Stimulated activated CD4-positive, alpha-beta T cell treated with anti-CD3 and anti-CD28 coated beads, Interleukin-1b, Interleukin-23, amount 100 ng/mL, for 48 hours (primary cell): Measurements from ENCODE around the gene TMEM178B.
"Not testable (repeated sequence)": the region's sequence is repeated elsewhere in the genome, so short reads cannot be mapped to it uniquely, and the experiment has no call there.

Experiments used
- DNase-seq: peaks from one replicate; pipeline ENCODE4 v3.0.0-alpha.2; 2020

Gene TMEM178B

DNA sequence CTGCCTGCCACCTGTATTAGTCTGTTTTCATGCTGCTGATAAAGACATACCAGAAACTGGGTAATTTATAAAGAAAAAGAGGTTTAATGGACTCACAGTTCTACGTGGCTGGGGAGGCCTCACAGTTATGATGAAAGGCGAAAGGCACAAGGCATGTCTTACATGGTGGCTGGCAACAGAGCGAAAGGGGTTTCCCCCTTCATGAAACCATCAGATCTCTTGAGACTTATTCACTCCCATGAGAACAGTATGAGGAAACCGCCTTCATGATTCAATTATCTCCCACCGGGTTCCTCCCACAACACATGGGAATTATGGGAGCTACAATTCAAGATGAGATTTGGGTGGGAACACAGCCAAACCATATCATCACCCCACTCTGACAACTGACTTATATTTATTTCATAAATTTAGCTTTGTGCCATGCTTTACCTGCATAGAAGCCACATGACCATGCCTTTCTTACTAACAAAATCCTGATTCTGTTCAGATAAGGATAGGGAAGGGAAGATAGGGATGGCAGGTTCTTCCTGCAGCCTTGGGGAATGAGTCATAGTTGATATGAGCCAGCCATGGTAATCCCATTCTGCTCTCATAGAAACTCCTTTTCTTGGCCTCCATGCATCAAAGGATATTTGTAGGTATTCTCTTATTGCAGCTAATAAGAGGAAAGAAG is 286.0 kb downstream of the TMEM178B start:
- no peak for DNase-seq

DNA sequence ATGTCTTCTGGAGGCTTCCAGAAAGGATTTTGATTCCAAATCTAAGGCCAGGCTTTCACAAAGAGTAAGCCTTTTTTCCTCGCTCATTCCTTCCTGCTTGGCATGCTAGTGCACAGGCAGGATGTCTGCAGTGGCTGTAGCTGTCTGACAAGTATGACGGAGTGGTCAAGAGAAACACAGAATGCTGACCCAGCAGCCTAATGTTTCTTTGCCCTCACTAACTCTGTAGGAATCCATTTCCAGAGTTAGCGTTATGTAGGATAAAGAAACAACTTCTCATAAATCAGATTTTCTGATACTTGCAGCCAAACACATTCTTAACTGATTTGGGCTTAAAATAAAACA is 286.5 kb downstream of the TMEM178B start:
- no peak for DNase-seq

DNA sequence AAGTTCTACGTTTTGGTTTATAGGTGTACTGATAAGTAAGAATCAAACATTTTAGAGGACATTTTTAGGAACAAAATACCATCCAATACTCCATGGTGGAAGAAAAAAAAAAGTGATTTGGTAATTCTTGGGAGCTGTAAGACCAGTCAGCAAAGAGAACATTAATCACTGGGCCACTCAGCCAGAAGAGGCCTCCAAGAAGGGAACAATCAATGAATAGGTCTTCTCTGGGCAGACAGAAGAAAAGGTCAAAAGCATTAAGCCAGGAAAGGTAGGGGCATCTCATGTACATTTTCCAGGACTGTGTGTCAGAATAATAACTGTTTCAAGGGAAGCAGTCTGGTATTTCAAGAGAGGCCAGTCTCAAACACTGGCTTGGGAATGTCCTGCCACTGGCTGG is 286.9 kb downstream of the TMEM178B start:
- no peak for DNase-seq

DNA sequence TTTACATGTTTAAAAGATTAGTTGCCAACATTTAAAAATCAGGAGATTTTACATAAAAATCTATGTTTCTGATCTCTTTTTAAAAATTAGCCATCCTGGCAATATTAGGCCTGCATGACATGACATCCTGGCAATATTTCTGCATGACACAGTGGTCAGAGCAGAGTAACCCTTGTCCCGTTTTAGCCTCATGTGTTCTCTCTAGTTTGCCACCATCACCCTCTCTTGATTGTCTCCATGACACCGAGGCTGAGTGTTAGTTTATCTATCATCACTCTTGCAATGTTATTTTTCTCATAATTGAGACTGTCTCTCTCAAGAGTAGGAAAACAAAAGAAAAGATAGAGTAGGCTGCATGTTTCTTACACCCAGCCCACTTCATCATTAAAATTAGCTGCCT is 287.6 kb downstream of the TMEM178B start:
- DNase-seq: no peak

DNA sequence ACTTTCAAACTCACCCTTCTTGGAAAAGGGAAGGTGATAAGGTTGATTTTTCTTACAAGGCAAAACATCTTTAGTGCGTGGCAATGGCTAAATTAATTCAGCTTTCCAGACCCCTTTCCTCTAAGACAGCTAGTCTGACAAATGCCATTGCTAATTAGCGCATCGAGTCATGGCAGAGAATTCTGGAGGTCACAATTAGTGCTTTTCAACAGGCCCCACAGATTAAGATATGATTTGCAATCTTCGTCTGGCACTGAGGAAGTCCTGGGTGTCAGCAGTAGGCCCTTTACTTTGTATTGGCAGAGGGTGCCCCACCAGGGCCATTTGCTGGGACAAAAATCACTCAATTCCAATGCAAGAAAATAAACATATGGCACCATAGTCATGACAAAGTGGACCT is 288.1 kb downstream of the TMEM178B start:
- DNase-seq: no peak

DNA sequence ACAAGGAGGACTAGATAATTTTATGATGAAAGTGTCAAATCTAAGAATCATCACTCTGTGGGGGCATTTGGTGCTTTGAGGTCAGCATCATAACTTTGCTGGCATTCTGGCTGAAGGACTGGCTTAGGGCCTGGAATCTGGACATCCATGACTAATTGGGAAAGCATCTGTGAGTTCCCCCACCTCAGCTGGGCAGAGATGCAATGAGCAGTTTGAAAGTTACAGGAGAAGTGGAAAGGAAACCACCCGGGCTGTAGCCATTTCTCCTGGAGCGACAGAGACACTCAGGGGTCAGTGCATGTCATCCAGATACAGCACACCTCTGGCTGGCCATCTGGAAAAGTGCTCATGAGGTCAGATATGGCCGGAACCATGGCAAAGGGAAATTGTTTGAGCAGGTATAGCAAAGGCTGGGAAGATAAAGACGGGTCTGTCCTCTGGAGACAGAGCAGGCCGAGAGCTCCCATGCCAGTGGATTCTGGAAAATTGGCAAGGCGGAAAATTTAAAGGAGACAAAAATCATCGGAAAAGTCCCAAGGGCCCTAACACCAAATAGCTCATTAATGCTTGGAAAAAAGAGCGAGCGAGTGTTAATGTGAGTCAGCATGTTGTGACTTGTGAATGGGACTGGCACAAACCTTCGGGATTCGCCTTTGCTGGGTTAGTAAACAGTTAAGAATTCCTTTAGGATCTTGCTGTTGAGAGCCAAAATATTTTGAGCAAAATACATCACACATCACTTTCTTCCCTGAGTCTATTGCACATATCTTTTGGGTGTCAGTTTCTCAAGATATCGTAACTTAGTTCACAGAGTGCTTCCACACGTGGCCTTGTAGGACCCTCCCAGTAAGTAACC is 288.9 kb downstream of the TMEM178B start:
- no peak for DNase-seq

DNA sequence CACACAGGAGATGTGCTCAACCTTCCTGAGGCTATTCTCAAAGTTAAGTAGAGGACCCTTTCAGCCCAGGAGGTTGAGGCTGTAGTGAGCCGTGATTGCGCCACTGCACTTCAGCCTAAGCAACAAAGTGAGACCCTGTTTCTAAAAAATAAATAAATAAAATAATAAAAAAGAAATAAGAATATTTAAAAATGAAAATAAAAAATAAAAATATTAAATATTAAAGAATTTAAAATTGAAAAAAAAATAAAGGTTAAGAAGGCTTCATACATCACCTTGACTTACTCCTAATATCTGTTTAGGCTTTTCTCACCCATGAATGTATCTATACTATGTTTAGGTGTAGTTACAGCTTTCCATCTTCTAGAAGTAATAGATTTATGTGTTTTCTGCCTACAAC is 289.9 kb downstream of the TMEM178B start:
- DNase-seq: no peak

DNA sequence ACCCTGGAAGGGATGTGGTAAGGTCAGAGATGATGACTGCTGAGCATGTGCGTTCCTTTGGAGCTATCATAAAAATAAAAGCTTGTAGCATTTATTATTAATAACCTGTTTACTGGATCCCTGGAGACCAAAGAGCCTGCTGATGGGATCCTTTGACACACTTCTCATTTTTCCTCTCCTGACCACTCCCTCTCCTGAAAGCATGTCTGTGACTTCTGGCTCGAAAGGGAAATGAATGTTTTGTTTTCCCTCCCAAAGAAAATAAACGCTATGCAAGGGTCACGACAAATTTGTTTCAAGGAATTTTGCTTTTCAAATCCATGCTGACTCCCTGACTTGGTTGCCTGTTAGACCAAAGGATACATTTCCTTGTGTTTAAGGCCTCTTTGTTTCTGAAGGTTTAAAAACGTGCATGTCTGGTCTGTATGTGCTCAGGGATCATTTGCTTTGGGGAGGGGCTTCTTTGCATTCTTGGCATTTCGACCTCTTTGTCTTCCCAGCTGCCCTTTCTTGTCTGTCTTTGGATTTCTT is 292.3 kb downstream of the TMEM178B start:
- no peak for DNase-seq

DNA sequence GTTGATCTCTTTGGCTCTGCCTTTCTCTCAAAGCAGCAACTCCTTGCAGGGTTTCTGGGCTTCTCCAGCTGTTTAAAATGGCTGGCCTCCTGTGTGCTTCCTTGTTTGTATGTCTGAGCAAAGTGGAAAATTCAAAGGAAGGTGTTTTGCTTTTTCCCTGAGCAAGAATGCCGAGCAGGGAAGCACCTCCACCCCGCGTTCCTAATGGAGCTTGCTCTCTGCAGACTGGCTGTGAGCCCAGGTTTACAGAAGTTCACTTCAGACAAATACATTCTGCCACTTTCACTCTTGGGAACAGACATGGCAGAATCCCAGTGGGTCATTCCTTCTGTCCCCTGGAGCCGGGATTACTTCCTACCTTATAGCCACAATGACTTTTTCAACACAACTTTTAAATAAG is 295.6 kb downstream of the TMEM178B start:
- DNase-seq: no peak

DNA sequence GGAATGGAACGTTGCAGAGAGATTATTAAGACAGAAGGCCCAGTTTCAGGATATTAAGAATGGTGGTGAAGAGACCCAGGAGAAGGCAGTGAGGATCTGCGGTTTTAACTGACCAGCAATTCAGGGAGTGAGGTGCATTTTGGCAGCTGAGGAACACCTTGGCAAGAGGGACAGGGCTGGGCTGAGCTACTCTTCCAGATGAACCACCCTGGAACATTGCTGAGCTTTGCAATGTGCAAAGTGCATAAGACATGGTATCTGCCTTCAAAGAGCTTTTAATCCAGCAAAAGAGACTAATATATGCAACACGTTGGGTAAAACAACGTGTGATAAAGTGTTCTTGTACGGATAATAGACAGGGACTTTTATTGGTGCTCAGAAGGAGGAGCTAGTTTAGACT is 296.3 kb downstream of the TMEM178B start:
- DNase-seq: no peak

DNA sequence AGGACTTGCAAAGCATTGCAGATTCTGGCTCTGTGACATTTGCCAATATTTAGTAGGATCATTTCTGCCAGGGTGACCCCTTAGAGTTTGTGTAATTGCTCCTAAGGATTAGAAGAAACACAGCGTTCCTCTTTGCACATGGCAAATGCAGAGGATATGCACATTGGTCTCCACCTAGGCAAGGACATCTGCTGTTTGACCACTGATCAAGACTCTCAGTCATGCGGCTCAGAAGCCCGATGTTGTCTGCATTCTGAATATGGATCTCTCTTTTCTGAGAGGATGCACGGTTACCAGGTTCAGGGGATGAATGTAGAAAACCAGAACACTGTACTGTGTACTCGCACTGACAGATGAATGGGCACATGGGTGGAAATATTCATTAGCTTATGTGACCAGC is 296.8 kb downstream of the TMEM178B start:
- DNase-seq: no peak

DNA sequence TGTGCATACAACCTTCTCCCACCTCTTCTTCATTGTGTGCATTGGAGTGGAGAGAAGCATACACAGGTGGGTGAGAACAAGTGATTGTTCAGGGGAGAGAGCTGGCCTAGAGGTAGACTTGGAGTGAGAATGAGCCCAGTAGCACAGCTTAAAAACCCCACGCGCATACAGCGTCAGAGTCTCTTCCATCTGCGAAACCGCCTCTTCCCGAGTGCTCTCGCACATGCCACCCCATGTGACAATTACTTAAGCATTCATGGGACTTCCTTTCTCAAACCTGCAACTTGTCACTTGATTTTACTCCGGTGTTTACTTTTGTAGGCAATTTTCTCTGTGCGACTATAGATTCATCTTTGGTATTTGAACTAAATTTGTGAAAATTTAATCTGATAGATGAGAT is 300.6 kb downstream of the TMEM178B start:
- no peak for DNase-seq

DNA sequence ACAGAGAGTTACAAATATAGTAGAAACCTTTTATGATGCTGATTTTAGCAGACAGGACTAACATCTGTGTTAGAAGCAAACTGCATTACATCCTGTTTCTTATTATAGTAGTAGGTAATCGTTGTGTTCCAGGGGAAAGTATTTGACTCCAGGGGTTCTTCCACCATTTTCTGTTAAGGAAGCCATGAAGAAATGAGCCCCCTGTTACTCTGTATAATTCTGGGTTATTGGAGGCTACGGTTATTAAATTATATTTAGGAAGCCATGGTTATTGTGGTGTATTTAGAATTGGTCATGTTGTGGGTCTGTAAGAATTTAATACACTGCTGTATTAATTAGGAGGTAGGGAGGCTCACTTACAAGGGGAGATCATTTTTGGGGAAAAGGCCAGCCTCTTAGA is 301.6 kb downstream of the TMEM178B start:
- DNase-seq: no peak

DNA sequence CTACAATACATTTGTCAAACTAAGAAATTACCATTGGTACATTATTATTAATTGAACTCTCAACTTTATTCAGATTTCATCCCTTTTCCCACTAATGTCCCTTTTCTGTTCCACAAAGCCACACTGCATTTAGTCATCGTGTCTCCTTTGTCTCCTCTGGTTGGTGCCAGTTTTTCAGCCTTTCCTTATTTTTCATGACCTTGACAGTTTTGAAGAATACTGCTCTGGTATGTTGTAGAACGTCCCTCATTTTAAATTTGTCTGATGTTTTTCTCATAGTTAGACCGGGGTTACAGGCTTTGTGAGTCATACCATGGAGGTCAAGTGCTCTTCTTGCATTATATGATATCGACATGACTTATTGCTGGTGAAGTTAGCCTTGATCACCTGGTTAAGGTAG is 304.0 kb downstream of the TMEM178B start:
- DNase-seq: no peak

DNA sequence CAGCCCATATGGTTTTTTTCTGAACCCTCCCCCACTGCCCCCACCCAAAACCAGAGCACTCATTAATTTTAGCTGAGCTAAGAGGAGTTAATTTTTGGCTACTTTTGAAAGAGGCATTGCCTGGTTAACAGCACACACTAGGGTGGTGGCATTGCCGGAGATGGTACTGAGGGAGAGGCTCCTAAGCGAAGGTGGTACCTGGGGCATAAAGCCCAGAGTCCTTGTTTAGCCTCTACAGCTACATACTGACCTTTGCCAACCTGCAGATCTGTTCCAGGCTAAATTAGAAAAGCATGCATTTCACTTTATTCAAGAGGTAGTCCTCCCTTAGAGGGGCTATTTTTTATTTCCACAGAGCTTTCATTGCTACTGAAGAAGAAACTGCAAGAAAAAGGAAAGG is 304.5 kb downstream of the TMEM178B start:
- no peak for DNase-seq

DNA sequence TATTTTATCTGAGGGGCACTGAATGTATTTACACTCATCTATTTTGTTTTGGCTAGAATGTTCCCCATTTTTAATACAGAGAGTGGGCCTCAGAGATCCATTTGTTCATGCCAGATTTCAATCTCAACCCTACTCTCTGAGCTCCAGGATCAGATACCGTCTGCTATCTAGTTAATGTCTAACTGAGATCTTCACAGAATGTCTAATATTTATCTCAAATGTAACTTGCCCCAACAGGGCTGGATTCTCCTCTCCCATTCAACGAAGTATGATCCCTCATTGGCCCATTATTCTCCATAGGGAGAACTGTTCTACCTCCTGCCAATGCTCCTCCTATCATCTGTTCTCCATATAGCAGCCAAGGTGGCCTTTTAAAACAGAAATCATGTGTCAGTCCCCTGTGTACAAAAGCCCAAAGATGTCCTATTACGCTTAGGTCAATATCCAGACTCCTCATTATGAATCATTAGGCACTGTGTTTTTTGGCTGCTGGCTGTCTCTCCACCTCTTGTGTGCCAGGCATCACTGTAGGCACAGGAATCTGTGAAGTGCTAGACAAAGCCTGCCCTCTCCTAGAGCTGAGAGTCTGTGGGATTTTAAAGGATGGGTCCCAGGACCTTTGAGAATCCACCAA is 308.0 kb downstream of the TMEM178B start:
- no peak for DNase-seq

DNA sequence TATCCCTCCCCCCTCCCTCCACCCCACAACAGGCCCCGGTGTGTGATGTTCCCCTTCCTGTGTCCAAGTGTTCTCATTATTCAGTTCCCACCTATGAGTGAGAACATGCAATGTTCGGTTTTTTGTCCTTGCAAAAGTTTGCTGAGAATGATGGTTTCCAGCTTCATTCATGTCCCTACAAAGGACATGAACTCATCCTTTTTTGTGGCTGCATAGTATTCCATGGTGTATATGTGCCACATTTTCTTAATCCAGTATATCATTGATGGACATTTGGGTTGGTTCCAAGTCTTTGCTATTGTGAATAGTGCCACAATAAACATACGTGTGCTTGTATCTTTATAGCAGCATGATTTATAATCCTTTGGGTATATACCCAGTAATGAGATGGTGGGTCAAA is 309.5 kb downstream of the TMEM178B start:
- not testable (repeated sequence) for DNase-seq

DNA sequence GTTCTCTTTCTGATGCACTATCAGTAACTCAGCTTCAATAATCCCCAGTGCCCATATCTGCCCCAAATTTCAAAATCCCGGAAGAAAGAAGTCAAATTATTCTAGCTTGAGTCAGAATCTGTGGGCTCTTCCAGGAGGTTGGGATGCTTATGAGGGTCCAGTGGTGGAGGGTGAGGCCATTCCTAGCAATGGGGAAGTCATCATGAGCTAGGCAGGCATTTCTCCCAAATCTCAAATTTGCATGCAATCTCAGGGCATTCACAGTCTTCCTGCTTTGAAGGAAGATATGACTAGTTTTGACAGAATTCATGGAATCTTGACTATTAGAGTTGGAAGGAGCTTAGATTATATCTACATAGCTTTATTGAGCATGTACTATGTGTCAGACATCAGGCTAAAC is 313.0 kb downstream of the TMEM178B start:
- no peak for DNase-seq

DNA sequence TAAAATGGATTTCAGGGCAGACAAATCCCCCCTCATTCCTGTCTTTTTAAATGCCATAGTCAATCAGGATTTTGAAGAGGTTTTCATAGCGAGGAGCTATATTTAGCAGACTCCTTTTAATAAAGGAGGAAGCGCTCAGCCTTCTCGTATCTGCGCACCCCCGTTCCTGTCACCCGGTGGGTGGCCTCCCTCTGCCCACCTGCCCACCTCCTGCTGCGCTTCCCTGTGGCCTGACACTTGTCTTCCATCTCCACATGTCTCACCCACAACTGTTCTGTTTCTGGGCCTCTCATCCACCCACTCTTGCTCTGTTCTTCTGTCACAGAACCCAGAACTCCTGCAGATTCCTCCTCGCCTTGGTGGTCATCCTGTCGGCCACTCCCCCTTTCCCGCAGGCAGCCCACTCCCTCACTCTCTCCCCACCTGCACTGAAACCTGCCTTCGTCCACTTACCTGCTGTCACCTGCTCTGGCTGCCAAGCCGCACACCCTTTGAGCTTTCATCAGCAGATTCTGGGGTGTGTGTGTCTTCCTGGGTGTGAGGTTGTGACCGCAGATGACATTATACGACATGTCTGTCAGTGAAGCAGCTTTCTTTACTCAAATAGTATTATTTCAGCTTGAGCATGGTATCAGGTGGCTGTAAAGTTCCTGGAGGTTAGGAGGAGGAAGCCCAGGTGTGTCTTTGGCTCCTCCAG is 313.8 kb downstream of the TMEM178B start:
- DNase-seq: no peak

DNA sequence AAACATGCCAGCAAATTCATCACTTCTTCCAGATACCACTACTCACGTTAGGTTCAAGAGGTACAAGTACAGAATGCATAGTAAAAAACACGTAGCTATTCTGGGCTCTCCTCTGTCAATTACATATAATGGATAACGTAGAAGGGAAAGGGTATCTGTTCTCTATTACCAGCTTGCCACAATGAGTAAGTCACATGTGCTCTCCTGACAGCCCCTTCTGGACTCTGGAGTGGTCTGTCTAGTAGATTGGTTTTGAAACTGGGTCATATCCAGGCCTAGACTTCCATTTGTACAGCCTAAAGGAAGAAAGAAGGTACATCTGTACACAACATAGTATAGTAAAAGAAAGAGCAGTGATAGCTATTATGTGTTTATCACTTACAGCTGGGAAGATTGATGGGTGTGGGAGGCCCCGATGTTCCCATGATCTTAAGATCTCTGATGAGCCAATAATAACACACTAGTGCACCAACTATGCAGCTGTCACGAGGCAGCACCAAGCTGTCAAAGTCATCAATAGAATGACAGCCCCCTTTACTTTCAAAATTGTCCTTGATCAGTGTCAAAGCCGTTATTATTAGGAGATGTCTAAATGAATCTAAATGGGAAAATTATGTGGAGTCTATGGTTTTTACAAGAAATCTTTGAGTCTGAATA is 315.4 kb downstream of the TMEM178B start:
- no peak for DNase-seq

DNA sequence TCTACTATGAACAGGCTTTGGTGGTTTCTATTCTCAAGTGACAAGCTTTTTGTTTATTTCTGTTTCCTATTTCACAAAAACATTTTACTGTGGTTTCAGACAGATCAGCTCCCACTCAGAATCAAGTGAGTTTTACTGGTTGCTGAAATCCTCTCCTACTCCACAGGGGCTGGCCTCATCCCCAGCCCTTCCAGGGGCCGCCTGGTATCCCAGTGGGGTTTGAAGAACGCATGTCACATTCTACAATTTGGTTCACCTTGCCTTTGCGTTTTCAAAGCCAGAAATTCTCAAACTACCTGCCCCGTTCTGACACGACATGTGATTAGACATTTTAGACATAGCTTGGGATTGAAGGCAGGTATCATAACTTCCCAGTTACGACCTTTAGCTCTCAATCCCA is 316.5 kb downstream of the TMEM178B start:
- no peak for DNase-seq

DNA sequence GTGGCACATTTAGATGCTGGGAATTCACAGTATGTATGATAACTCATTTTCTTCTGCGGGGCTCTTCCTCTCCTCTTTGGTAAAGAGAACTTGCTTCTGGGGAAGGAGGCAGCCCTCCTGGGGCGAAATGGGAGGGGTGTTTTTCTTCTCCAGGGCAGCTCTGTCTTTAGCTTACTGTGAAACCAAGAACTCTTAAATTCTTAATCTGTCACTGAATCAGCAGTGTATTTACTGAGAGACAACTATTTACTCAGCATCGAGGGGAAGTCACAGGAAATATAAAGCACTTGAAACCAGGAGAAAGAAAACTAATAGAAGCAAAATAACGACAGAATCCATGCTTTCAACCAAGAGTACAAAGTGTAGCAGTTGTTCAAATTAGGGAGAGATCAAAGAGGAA is 319.2 kb downstream of the TMEM178B start:
- DNase-seq: no peak
